Progenitor cell of endocrine pancreas (in vitro differentiated cells): ENCODE data around the gene TXNDC2. TPM values are rescaled to one million over a fixed set of nuclear protein-coding genes. Genes with fewer than 3 reads are reported as not detected.

Experiments
- DNase-seq: peaks from one replicate; pipeline ENCODE4 v3.0.0; 2021; ENCODE audit warnings: low spot score; ENCODE audit not compliant: unreplicated experiment
- H3K27ac Mint-ChIP-seq: 2 replicates; pipeline ENCODE4 v1.8.0; 2021; ENCODE audit warnings: mild to moderate bottlenecking, moderate library complexity, mixed read lengths
- H3K27me3 Mint-ChIP-seq: 2 replicates; pipeline ENCODE4 v1.8.0; 2021; ENCODE audit warnings: mixed read lengths
- H3K36me3 Mint-ChIP-seq: 2 replicates; pipeline ENCODE4 v1.8.0; 2022; ENCODE audit warnings: mixed read lengths; ENCODE audit not compliant: insufficient read depth
- H3K4me1 Mint-ChIP-seq: 2 replicates; pipeline ENCODE4 v1.8.0; 2021; ENCODE audit warnings: low read depth, mixed read lengths
- H3K4me3 Mint-ChIP-seq: 2 replicates; pipeline ENCODE4 v1.8.0; 2021; ENCODE audit warnings: low read depth, mild to moderate bottlenecking, moderate library complexity, mixed read lengths
- H3K9me3 Mint-ChIP-seq: 2 replicates; pipeline ENCODE4 v1.8.0; 2021; ENCODE audit warnings: low read depth, mixed read lengths
- CTCF ChIP-seq: fragments of 200-600 bp; sonication (generic); IDR thresholded peaks from one replicate; pipeline ENCODE4 v1.5.0; 2021; ENCODE audit warnings: antibody characterized with exemption, mild to moderate bottlenecking; ENCODE audit not compliant: unreplicated experiment
- total RNA-seq: library from RNA; stranded (reverse); gene quantifications from 2 replicates; pipeline ENCODE4 v1.2.1, GENCODE V29; 2021

The TXNDC2 gene
- total RNA-seq, 1 donor from 2014 or later: not detected

GRCh38 chr18:9878095-9878494 lies 7.7 kb upstream of the TXNDC2 start:
- Mint-ChIP-seq H3K4me1 (peaks cover 14% of the 10 kb centered on the region), H3K9me3 (peaks cover 6% of the 10 kb centered on the region), H3K36me3 (no peaks in the 10 kb centered on the region), H3K4me3 (no peak overlapping the region), H3K27ac (no peak overlapping the region), H3K27me3 (no peaks in the 10 kb centered on the region)
- no peak for DNase-seq
- TF ChIP-seq CTCF: no peak

GRCh38 chr18:9878783-9879242 lies 7.0 kb upstream of the TXNDC2 start:
- Mint-ChIP-seq H3K4me3 (no peak overlapping the region), H3K36me3 (no peaks in the 10 kb centered on the region), H3K9me3 (peaks cover 6% of the 10 kb centered on the region), H3K27me3 (no peaks in the 10 kb centered on the region), H3K27ac (no peak overlapping the region), H3K4me1 (peaks cover 14% of the 10 kb centered on the region)
- no peak for TF ChIP-seq CTCF
- no peak for DNase-seq

GRCh38 chr18:9884090-9884489 lies 1.7 kb upstream of the TXNDC2 start:
- Mint-ChIP-seq H3K4me3 (no peak overlapping the region), H3K4me1 (no peaks in the 10 kb centered on the region), H3K36me3 (no peaks in the 10 kb centered on the region), H3K27ac (no peak overlapping the region), H3K27me3 (no peaks in the 10 kb centered on the region), H3K9me3 (no peaks in the 10 kb centered on the region)
- DNase-seq: no peak
- TF ChIP-seq CTCF: no peak

GRCh38 chr18:9884532-9885140 lies 1.1 kb upstream of the TXNDC2 start:
- no peak for TF ChIP-seq CTCF
- H3K27ac Mint-ChIP-seq: no peak overlapping the region
- H3K4me3 Mint-ChIP-seq: no peak overlapping the region
- no peaks in the 10 kb centered on the region for H3K36me3 Mint-ChIP-seq
- no peaks in the 10 kb centered on the region for H3K9me3 Mint-ChIP-seq
- DNase-seq: no peak
- H3K27me3 Mint-ChIP-seq: no peaks in the 10 kb centered on the region
- H3K4me1 Mint-ChIP-seq: no peaks in the 10 kb centered on the region

GRCh38 chr18:9886005-9886348 lies 204 bp downstream of the TXNDC2 start:
- H3K27me3 Mint-ChIP-seq: no peaks in the 10 kb centered on the region
- no peak for DNase-seq
- no peaks in the 10 kb centered on the region for H3K36me3 Mint-ChIP-seq
- H3K4me1 Mint-ChIP-seq: no peaks in the 10 kb centered on the region
- no peak overlapping the region for H3K27ac Mint-ChIP-seq
- no peak overlapping the region for H3K4me3 Mint-ChIP-seq
- no peaks in the 10 kb centered on the region for H3K9me3 Mint-ChIP-seq
- no peak for TF ChIP-seq CTCF
